Pancreas (tissue), 10 donors: ENCODE measurements around the gene GRIA3. TPM values are rescaled to one million over a fixed set of nuclear protein-coding genes. Genes with fewer than 3 reads are reported as not detected.

Experiments
- ATAC-seq, 4 donors: fragments of 200-7000 bp; cut with Tn5 transposase; one replicate each; pipeline versions ENCODE4 v1.8.0 to v1.9.1; 2020; ENCODE audit warnings: mild to moderate bottlenecking in 4 of 4, moderate library complexity in 4 of 4
- DNase-seq, 6 donors: peaks; one replicate each; pipeline ENCODE4 v3.0.0-alpha.2; 2020
- FAIRE-seq: peaks from 2 replicates; lab custom pipeline; 2012; peaks lifted over from hg19 to GRCh38; lab: Jason Lieb, UNC
- H3K27ac ChIP-seq, 4 donors: fragments of 200-600 bp; sonication (generic); 1 replicate in 3 of 4; 2 replicates in 1 of 4; pipeline versions ENCODE4 v1.5.0 to v1.8.0; 2020
- H3K27me3 ChIP-seq, 4 donors: fragments of 200-600 bp; one replicate each; pipeline ENCODE4 v1.8.0; 2021
- H3K36me3 ChIP-seq, 3 donors: fragments of 200-600 bp; sonication (generic) in 1 of 3; one replicate each; pipeline versions ENCODE4 v1.5.0 to v1.8.0; 2020 to 2021
- H3K4me1 ChIP-seq, 3 donors: fragments of 200-600 bp; one replicate each; pipeline ENCODE4 v1.8.0; 2021
- H3K4me3 ChIP-seq, 4 donors: fragments of 200-600 bp; sonication (generic) in 2 of 4; one replicate each; pipeline versions ENCODE4 v1.5.0 to v1.8.0; 2020 to 2021
- H3K9me3 ChIP-seq, 4 donors: fragments of 200-600 bp; one replicate each; pipeline ENCODE4 v1.8.0; 2021
- WGBS, 2 donors: extraction: QIAGEN DNeasy Blood & Tissue Kit; methylation state at CpG; one replicate each; pipeline ENCODE4 v1.1.7; 2013; 5-methylcytosine and 5-hydroxymethylcytosine counted together
- intact Hi-C, 3 donors: fragments of 100-400 bp; cut with DNase I; formaldehyde crosslinking; loops; one replicate each; pipeline versions ENCODE4 v1.11.1 to v1.14.2; 2022
- polyA plus RNA-seq, 2 donors: library from polyadenylated mRNA; stranded (reverse); fragments of 200-250 nt; gene quantifications; one replicate each; pipeline ENCODE4 v1.2.3, GENCODE V29; 2013
- total RNA-seq, 6 donors: library from RNA; stranded (reverse); fragmentation: NEBNext Ultra II Directional in 4 of 6; extraction: Animal tissue kit (Norgen Biotek cat#: 25700) in 4 of 6; gene quantifications; one replicate each; pipeline versions ENCODE4 v1.2.1 to v1.2.4, GENCODE V29; 2021 to 2023
- TF ChIP-seq, protein P1 (sequence below), 4 donors: fragments of 200-600 bp; sonication (generic) in 3 of 4; IDR thresholded peaks; one replicate each; pipeline versions ENCODE4 v1.5.0 to v1.8.0; 2021; ENCODE audit warnings: antibody characterized with exemption in 4 of 4
- donor health status: healthy with polysubstance abuse.
- donor health status: DM: no; HTN: no; CAD: no; lungs with moderate emphysema.
- donor health status: DM: no; HTN: no; CAD: no.
- donor health status: control.
- donor health status: control.
- donor health status: Bipolar disorder and iron deficiency.
- donor health status: DM: yes; HTN: yes; CAD: no.
- donor health status: DM: no; HTN: no; CAD: no.
- donor health status: DM: no; HTN: no; CAD: no.
- donor health status: DM: yes; HTN: yes; CAD: no.

Gene GRIA3
- total and polyA plus RNA-seq, 8 donors, result 0.28 to 11.8 (median 1.6) TPM

- ATAC-seq (no peak), DNase-seq (no peak), FAIRE-seq (no peak)
- no peaks in the 10 kb centered on the region for H3K4me1 ChIP-seq
- H3K27me3 ChIP-seq, result no peaks in the 10 kb centered on the region
- H3K27ac ChIP-seq, result no peak overlapping the region
- TF ChIP-seq, protein P1, sequence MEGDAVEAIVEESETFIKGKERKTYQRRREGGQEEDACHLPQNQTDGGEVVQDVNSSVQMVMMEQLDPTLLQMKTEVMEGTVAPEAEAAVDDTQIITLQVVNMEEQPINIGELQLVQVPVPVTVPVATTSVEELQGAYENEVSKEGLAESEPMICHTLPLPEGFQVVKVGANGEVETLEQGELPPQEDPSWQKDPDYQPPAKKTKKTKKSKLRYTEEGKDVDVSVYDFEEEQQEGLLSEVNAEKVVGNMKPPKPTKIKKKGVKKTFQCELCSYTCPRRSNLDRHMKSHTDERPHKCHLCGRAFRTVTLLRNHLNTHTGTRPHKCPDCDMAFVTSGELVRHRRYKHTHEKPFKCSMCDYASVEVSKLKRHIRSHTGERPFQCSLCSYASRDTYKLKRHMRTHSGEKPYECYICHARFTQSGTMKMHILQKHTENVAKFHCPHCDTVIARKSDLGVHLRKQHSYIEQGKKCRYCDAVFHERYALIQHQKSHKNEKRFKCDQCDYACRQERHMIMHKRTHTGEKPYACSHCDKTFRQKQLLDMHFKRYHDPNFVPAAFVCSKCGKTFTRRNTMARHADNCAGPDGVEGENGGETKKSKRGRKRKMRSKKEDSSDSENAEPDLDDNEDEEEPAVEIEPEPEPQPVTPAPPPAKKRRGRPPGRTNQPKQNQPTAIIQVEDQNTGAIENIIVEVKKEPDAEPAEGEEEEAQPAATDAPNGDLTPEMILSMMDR (IDR thresholded peaks at IDR 0.05), result no peak
- intact Hi-C loops, result no loop called here
- no peaks in the 10 kb centered on the region for H3K9me3 ChIP-seq
- no peaks in the 10 kb centered on the region for H3K36me3 ChIP-seq
- H3K4me3 ChIP-seq, result no peak overlapping the region
- WGBS, 2 donors, result 43 to 60% methylated on average over 2 of the region's 2 CpGs
These were observed 87.8 kb downstream of the GRIA3 start for GRCh38 chrX:123271902-123272301.

DNA sequence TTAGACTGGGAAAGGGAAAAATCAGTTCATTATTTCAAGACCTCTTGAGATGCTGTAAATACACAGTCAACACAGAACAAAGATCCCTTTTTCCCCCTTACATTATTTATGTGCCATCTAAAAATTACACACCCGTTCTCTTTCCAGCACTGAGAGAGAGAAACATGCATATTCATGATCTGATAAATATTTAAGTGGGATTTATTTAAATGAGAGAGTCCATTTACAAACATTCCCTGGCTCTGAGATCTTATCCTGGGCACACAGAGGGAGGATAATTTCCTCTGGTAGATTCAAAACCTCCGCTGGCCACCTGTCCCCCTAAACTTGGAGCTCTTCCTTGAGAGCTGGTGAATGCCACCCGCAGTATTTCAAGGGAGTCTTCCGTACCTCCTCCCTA is 88.6 kb downstream of the GRIA3 start:
- TF ChIP-seq, protein P1 (IDR thresholded peaks at IDR 0.05), result no peak
- Histone ChIP-seq H3K9me3 (no peaks in the 10 kb centered on the region), H3K4me1 (no peaks in the 10 kb centered on the region), H3K4me3 (no peak overlapping the region), H3K27ac (no peak overlapping the region), H3K27me3 (no peaks in the 10 kb centered on the region), H3K36me3 (no peaks in the 10 kb centered on the region)
- FAIRE-seq (no peak), DNase-seq (no peak), ATAC-seq (no peak)
- 78 to 79% methylated on average over 4 of the region's 4 CpGs for WGBS, 2 donors
- intact Hi-C loops, result no loop called here

DNA sequence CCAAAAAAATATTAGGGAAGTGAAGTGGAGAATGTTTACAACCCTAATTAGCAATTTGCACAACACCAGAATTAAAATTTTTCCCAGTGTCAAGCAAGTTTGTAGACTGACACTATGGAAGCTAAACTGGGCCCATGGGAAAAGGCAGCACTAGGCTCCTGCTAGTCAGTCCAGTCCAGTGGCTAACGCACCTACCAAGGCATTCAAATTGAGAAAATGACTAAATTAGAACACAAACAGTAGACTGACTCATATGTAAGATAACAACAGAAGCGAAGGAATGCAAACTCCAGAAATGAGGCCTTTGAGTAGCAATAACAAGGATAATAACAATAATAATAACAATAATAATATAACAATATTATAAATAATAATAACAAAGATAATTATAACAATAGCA is 90.7 kb downstream of the GRIA3 start:
- FAIRE-seq (no peak), DNase-seq (no peak), ATAC-seq (no peak)
- H3K27me3 ChIP-seq, result no peaks in the 10 kb centered on the region
- no peak overlapping the region for H3K27ac ChIP-seq
- H3K36me3 ChIP-seq, result no peaks in the 10 kb centered on the region
- TF ChIP-seq, protein P1 (IDR thresholded peaks at IDR 0.05), result no peak
- intact Hi-C loops, result no loop called here
- WGBS, 2 donors, result 77 to 78% methylated on average over 2 of the region's 2 CpGs
- H3K4me3 ChIP-seq, result no peak overlapping the region
- H3K9me3 ChIP-seq, result no peaks in the 10 kb centered on the region
- no peaks in the 10 kb centered on the region for H3K4me1 ChIP-seq

- Histone ChIP-seq H3K9me3 (no peaks in the 10 kb centered on the region), H3K27ac (no peak overlapping the region), H3K36me3 (no peaks in the 10 kb centered on the region), H3K27me3 (peaks cover 0 to 10% (median 0%) of the 10 kb centered on the region in 4 donors), H3K4me1 (no peaks in the 10 kb centered on the region), H3K4me3 (no peak overlapping the region)
- no peak for ATAC-seq
- no peak for FAIRE-seq
- no peak for DNase-seq
- intact Hi-C loops, result no loop called here
- TF ChIP-seq, protein P1 (IDR thresholded peaks at IDR 0.05), result no peak
- WGBS, 2 donors, result 52 to 69% methylated on average over 4 of the region's 4 CpGs
These were observed 93.3 kb downstream of the GRIA3 start for GRCh38 chrX:123277347-123277746.

DNA sequence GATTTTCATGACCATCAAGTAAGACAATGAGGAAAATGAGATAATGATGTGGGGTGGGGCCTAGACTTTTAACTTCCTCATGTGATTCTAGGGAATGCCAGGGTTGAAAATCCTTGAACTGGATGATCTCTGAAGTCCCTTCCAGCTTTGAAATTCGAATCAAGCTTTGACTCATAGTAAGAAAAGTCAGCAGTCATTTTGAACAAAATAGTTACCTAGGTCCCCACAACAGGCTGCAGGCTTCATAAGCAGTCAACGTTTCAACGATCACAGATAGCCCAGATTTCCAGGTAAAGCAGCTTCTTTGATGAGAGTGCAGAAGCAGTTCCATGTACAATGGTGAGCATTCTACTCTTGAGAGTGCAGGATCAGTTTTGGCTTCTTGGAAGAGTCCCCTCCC is 93.7 kb downstream of the GRIA3 start:
- Histone ChIP-seq H3K4me3 (no peak overlapping the region), H3K9me3 (no peaks in the 10 kb centered on the region), H3K27me3 (peaks cover 0 to 10% (median 0%) of the 10 kb centered on the region in 4 donors), H3K36me3 (no peaks in the 10 kb centered on the region), H3K27ac (no peak overlapping the region), H3K4me1 (no peaks in the 10 kb centered on the region)
- ATAC-seq (no peak), FAIRE-seq (no peak), DNase-seq (no peak)
- intact Hi-C loops, result no loop called here
- TF ChIP-seq, protein P1 (IDR thresholded peaks at IDR 0.05), result no peak
- 61 to 71% methylated on average over 3 of the region's 3 CpGs for WGBS, 2 donors
